Pons (tissue), 1 donor: ENCODE results near the gene BAD.
A peak's percentile ranks its signal among the peaks of the same experiment; 100 is the strongest.
"Not testable (repeated sequence)": the region's sequence is repeated elsewhere in the genome, so short reads cannot be mapped to it uniquely, and the experiment has no call there.

Experiments used
- DNase-seq: peaks from one replicate; pipeline ENCODE4 v3.0.0-alpha.2; 2016; ENCODE audit warnings: low spot score

The BAD gene

DNA sequence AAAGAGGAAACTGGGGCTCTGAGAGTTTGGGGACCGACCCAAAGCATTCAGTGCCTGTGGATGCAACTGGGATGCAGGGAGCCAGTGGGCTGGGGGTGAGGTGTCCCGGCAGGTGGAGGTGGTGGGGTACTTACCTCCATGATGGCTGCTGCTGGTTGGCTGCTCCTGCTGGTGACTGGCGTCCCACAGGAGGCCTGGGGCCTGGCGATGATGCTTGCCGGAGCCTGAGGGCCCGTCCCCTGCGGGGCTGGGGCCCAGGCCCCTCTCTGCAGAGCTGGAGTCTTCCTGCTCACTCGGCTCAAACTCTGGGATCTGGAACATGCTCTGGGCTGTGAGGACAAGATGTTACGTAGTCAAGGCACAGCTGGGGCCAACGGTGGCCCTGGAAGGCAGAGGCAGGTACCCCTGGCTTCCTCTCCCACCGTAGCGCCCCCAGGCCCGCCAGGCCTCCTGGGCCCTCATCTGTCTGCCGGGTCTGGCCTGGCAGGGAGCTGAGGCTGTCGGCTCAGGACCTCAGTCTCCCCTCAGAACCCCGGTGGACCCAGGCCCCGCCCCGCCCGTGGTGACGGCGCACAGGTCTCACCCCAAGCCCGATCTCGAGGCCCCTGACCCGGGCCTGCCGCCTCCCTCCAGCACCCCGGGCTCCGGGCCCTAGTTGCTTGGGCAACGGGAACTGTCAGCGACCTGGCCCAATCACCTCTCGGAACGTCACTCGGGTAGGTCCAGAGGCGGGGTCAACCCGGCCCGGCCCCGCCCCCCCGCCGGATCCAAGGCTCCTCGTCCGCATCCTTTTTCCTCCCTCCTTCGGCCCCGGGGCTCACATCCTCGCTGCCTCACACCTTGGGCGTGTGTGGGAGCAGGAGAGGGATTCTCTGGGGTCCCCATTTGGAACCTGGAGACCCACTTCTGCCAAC, at the start of gene BAD:
TSS of gene BAD (minus strand) at position 618 of the 914 bp plus-strand sequence. CDS start at position 321, 297 bp downstream.
- peak; percentile 96 for DNase-seq

DNA sequence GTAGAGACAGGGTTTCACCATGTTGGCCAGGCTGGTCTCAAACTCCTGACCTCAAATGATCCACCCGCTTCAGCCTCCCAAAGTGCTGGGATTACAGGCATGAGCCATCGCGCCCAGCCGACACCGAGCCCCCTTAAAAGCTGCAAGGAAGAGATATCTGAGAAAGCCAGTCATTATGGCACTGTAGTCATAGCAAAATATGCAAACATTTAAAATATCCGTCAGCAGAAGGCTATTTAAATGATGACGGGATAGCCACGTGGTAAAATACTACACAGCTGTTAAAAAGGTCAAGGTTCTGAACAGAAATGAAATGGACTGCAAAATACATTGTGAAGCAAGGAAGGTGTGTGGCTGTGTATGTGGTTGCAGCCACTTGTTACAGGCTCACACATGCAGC, 49.1 kb upstream of the BAD start:
- DNase-seq: no peak

DNA sequence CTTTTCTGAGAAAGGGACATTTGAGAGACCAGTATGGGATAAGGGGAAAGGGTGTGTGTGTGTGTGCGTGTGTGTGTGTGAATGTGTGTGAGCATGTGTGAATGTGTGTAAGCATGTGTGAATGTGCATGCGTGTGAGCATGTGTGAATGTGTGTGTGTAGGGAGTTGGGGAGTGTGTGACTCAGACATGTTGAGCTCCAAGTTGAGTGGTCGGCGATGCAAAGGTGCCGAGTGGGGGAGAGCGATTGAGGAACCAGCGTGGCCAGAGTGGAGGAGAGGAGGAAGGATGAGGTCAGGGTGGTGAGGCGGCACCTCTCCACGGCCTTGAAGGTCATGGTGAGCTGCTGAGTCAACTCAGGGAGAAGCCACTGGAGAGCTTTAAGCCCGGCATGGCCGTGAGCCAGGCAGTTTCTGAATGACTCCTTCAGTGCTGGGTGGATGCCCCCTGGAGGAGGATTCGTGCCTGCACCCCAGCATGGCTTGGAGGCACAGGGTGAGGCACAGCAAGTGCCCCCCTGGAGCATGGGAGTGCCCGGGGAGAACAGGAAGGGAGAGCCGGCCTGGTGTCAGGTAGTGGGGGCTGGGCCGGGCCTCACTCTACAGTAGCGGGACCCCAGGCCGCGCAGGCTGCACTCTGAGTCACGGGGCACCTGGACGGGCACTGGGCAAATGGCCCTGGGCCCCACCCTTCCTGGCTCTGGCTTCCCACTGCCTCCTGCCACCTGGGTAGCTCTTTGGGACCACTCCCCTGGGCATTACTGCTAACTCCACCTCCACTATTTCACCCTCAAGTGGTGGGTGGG, 47.3 kb upstream of the BAD start:
- DNase-seq: no peak

DNA sequence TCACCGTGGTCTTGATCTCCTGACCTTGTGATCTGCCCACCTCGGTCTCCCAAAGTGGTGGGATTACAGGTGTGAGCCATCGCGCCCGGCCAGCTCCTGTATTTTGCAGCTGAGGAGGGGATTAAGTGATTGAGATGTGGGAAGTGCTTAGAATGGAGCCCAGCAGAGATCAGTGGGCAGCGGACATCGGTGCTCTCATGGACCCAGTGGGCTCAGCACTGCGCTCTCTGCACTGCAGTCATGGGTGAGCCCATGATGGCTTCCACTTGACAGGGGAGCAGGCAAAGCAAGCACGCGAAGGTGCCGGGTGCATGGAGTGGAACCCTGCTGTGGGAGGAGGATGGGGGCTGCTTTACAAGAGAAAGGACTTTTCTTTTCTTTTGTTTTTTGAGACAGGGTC, 46.4 kb upstream of the BAD start:
- DNase-seq: no peak

DNA sequence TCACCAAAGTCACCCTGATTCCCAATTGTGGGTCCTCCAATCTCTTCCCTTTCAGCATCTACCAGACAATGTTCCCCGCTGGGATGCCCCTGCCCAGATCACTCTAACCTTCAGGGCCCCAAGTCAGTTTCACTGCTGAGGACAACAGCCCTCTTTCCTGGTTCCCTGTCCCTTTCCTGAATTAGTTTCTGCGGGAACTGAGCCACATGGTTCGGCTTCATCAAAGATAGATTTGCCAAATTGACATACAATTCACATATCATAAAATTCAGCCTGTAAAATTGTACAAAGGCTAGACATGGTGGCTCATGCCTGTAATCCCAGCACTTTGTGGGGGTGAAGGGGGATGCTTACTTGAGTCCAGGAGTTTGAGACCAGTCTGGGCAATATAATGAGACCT, 43.5 kb upstream of the BAD start:
- DNase-seq: no peak

DNA sequence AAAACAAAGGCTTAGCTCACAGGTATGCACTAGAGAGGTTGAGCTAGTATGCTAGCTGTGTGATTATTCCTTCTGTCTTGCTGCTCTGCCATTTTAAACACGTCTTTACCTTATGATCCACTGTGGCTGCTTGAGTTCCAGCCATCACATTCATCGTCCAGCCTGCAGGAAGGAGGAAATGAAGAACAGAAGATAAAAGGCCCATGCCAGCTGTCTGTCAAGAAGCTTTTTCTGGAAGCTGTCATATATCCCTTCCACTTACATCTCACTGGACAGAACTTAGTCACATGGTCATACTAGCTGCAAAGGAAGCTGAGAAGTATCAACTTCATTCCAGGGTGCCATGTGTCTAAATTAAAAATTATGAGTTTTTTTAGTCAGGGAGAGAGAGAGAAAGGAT, 42.9 kb upstream of the BAD start:
- DNase-seq: no peak

DNA sequence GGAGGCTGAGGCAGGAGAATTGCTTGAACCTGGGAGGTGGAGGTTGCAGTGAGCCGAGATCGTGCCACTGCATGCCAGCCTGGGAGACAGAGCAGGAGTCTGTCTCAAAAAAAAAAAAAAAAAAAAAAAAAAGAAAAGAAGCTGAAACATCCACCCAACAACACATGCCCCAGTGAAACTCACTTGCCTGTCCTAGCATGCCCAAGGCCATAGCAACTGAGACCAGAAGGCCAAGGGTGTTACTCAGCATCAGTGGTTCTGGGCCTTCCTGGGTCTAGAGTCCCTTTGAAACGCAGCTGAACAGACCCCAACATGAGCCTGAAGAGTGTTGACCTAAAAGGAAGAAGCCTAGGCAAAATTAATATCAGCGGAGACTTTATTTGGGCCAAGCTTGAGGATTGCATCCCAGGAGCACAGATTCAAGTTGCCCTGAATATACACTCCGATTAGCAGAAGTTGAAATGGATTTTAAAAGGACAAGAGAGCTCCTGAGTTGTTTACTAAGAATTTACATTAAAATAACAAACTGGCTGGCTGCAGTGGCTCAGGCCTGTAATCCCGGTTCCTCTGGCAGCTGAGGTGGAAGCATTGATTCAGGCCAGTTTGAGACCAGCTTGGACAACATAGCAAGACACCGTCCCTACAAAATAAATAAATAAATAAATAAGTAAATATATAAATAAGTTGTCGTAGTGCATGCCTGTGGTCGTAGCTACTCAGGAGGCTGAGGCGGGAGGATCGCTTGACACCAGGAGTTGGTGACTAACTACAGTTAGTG, 40.4 kb upstream of the BAD start:
- no peak for DNase-seq

DNA sequence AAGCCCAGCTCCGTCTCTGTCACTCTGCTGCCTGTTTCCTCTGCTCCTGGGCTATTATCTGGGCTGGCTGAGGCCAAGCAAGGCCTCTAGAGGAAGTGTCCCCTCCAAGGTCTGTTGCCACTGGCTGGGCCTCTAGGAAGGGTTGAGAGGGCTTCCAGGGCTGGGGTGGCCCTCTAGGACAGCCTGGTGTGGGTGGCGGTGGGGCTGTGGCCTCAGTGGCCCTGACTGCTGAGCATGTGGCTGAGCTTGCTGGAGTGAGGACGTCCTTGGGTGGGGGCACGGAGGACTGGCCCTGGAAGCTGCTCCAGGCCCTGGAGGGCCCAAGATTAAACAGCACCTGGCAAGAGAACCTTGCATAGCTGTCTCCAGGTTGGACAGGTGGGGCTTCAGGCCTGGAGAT, 39.5 kb upstream of the BAD start:
- not testable (repeated sequence) for DNase-seq

DNA sequence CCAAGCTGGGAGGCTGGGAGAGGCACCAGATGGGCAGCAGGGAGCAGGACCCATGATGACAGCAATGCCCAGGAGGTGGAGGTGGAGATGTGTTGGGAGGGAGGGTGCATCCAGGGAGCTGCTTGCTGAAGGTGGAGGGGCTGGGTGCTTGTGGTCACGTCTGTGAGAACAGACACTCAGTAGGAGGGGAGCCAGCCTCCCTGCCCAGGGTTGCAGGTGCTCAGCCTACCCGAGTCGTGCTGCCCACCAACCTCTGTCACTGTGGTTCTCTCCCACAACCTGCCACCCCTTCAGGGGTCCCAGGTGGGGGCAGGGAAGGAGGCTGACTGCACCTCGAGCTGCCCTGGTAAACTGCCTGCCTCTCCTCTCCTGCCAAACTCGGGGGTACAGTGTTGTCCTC, 38.9 kb upstream of the BAD start:
- no peak for DNase-seq

DNA sequence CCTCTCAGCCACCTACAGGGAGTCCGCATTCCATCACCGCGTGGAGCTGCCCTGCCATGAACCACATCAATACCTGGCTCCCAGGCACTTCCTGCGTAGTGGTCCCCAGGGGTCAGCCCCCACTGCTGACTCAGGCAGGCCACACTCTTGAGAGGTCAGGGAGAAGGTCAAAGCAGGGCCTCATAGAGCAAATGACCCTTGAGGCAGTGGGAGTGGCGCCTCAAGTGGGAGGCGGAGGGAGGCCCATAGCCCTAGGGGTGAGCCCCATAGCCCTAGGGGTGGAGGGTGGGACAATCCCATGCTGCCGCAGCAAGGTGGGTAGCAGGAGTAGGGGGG, 38.4 kb upstream of the BAD start:
- DNase-seq: no peak

DNA sequence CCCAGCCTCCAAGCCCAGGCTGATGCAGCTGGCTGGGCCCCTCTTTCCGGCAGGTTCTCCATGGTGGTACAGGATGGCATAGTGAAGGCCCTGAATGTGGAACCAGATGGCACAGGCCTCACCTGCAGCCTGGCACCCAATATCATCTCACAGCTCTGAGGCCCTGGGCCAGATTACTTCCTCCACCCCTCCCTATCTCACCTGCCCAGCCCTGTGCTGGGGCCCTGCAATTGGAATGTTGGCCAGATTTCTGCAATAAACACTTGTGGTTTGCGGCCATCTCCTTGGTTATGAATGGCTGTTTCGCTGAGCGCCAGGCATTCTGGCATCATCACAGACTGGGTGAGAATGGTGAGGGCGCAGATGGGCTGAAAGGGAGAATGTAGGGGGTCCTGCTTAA, 37.1 kb upstream of the BAD start:
- no peak for DNase-seq

DNA sequence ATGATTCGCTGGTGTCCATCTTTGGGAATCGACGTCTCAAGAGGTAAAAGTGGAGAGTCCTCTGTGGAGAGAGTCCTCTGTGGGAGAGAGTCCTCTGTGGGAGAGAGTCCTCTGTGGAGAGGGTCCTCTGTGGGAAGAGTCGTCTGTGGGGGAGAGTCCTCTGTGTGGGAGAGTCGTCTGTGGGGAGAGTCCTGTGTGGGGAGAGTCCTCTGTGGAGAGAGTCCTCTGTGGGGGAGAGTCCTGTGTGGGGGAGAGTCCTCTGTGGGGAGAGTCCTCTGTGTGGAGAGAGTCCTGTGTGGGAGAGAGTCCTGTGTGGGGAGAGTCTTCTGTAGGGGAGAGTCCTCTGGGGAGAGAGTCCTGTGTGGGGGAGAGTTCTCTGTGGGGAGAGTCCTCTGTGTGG, 36.6 kb upstream of the BAD start:
- DNase-seq: no peak

DNA sequence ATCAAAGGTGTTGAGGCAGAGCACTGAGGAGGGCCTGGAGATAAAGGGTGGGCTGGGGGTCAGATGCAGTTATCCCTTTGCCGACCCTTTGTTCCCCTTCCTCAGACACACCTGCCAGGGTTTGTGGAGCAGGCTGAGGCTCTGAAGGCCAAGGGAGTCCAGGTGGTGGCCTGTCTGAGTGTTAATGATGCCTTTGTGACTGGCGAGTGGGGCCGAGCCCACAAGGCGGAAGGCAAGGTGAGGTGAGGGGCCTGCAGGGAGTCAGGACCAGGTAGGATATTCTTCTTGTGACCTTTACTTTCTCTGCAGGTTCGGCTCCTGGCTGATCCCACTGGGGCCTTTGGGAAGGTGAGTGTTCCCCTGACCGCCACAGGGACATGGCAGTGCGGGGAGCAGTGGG, 36.1 kb upstream of the BAD start:
- no peak for DNase-seq

DNA sequence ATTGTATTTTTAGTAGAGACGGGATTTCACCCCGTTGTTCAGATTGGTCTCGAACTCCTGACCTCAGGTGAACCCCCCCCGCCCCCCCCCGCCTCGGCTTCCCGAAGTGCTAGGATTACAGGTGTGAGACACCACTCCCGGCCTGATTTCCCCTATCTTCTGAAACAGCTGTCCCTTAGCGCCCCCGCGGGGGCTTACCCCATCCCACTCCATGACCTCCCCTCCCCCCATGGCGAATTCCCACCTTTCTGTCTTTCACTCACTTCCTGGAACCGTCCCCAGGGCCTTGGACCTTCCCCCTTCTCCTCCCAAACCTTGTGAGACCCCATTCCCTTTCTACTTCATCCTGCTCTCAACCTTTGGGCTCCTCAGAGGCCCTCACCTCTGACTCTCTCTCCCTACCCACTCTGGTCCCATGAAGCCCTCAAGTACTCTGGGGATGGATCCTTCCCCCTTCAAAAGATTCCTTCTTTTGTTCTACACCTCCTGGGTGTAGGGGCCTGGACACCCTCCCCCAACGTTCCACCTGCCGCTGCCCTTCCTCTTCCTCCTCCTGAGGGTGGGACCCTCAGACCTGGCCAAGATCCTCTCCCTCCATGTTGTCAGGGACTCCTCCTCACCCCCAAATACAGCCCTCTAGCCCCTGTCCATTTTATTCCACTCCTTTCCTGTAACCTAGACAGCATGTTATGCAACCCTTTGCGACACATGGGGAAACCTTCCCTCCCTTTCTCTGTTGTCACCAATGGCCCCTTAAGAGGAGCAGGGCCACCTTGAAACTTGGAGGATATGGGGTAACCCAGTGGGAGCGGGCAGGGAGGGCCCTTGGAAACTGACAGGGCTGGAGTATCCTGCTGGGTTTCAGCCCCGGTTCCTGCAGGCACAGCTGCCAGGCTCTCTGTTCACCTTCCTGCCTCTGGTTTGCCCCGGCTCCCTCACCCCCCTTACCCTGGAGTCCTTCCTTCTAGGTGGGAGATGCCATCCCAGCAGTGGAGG, 34.6 kb upstream of the BAD start:
- no peak for DNase-seq

DNA sequence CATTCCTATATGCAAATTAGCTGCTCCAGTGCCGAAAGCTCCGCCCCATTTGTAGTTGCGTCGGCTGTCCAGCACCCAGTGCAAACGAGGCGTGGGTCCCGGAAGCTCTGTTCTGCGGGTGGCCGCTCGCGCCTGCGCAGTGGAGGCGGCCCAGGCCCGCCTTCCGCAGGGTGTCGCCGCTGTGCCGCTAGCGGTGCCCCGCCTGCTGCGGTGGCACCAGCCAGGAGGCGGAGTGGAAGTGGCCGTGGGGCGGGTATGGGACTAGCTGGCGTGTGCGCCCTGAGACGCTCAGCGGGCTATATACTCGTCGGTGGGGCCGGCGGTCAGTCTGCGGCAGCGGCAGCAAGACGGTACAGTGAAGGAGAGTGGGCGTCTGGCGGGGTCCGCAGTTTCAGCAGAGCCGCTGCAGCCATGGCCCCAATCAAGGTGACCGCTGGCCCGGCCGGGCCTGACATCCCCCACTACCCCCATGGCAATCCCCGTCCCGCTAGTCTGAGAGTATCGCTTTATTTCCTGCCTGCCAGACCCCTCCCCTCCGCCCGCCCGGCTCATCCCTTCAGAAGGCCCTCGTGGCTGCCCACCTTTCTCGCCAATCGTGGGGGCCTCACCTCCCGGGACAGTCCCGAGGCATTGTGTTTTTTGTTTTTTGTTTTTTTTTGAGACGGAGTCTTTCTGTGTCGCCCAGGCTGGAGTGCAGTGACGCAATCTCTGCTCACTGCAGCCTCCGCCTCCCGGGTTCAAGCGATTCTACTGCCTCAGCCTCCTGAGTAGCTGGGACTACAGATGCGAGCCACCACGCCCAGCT, 33.7 kb upstream of the BAD start, which contains the start of gene PRDX5:
TSS of gene PRDX5 (plus strand) at position 161 of the 805 bp plus-strand sequence. CDS start at position 256, 95 bp downstream.
- peak; percentile 98 for DNase-seq

DNA sequence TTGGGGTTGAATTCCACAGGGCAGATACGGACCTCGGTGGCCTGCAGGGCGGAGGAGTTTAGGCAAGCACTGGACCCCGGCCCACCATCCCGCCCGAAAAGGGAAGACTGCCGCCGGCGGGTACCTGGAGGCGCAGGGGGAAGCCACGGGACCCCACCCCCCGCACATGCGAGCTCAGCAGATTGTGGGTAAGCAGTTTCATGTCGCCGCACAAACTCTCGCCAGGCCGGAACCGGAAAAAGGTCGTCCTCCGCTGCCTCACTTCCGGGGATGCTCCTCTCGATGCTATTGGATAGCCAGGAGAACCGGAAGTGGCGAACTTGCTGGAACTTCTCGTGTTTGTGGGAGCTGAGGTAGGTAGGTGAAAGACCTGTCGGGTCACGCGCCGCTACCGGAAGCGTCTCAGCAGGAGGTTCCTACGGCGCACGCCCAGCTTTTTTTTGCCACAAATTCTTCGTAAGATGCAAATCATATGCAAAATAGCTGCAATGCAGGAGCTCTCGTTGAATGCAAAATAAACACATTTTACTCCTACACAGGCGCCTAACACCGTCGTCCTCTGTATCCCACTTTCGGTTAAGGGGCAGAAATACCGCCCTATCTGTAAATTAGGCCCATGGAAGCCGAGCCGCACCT, 33.0 kb upstream of the BAD start, which contains the start of gene TRMT112:
TSS of gene TRMT112 (minus strand) at position 235 of the 636 bp plus-strand sequence. CDS start at position 202, 33 bp downstream.
- peak; percentile 99 for DNase-seq

DNA sequence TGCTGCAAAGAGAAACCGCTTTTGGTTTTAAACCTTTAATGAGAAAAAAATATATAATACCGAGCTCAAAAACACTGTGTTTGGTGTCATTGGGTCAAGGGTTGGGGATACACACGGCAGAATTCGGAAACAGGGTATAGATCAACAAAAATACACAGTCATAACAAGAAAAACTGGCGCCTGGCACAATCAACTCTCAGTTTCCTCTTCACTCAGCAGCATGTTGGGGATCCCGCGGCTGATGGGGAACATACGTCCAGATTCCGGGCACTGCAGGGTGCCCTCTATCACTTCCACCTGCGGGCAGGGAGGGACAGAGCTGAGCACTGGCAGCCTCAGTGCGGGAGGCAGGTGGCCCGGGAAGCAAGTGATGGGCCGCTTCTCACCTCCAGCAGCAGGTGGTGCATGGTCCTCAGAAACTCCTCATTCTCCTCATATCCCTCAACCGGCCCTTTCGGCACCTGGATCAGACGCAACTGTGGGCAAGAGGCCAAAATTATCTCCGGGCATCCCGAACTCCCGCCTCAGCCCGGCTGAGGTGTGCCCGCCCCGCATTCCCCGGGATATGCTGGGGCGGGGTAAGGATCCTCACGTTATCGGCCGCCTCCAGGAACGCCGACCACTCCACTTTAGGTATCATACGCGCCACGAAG, 32.3 kb upstream of the BAD start:
- no peak for DNase-seq

DNA sequence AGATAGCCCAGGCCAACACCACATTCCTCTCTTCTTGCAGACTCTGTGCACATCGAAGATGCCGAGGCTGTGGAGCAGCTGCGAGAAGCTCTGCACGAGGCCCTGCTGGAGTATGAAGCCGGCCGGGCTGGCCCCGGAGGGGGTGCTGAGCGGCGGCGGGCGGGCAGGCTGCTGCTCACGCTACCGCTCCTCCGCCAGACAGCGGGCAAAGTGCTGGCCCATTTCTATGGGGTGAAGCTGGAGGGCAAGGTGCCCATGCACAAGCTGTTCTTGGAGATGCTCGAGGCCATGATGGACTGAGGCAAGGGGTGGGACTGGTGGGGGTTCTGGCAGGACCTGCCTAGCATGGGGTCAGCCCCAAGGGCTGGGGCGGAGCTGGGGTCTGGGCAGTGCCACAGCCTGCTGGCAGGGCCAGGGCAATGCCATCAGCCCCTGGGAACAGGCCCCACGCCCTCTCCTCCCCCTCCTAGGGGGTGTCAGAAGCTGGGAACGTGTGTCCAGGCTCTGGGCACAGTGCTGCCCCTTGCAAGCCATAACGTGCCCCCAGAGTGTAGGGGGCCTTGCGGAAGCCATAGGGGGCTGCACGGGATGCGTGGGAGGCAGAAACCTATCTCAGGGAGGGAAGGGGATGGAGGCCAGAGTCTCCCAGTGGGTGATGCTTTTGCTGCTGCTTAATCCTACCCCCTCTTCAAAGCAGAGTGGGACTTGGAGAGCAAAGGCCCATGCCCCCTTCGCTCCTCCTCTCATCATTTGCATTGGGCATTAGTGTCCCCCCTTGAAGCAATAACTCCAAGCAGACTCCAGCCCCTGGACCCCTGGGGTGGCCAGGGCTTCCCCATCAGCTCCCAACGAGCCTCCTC, 31.4 kb upstream of the BAD start:
- not testable (repeated sequence) for DNase-seq
